KMS-11 (cell line): ENCODE data around the gene CCL2.

Experiments used
- H2AFZ ChIP-seq: fragments of 200-600 bp; sonication (generic); 2 replicates; pipeline ENCODE4 v1.6.1; 2016; ENCODE audit warnings: antibody characterized with exemption, mixed run types, low read depth
- H3K27ac ChIP-seq: fragments of 200-600 bp; sonication (generic); 2 replicates; pipeline ENCODE4 v1.6.1; 2016; ENCODE audit warnings: mild to moderate bottlenecking, mixed run types
- H3K27me3 ChIP-seq: fragments of 200-600 bp; sonication (generic); 2 replicates; pipeline ENCODE4 v1.6.1; 2017; ENCODE audit warnings: mild to moderate bottlenecking, low read depth, mixed run types, moderate library complexity; ENCODE audit not compliant: insufficient read depth
- H3K36me3 ChIP-seq: fragments of 200-600 bp; sonication (generic); 2 replicates; pipeline ENCODE4 v1.6.1; 2017; ENCODE audit warnings: mild to moderate bottlenecking, mixed run types; ENCODE audit not compliant: insufficient read depth
- H3K4me1 ChIP-seq: fragments of 200-600 bp; sonication (generic); 2 replicates; pipeline ENCODE4 v1.6.1; 2016; ENCODE audit warnings: mild to moderate bottlenecking, low read depth, mixed run types; ENCODE audit not compliant: poor library complexity, severe bottlenecking
- H3K4me2 ChIP-seq: fragments of 200-600 bp; sonication (generic); 2 replicates; pipeline ENCODE4 v1.7.0; 2016; ENCODE audit warnings: mild to moderate bottlenecking, mixed run types
- H3K4me3 ChIP-seq: fragments of 200-600 bp; sonication (generic); IDR thresholded peaks from 2 replicates; pipeline ENCODE4 v1.6.1; 2017; ENCODE audit warnings: low read depth, low read length, mixed read lengths; ENCODE audit not compliant: insufficient read depth
- H3K79me2 ChIP-seq: fragments of 200-600 bp; sonication (generic); 2 replicates; pipeline ENCODE4 v1.6.1; 2016; ENCODE audit warnings: low read depth, mixed run types; ENCODE audit not compliant: insufficient read depth
- H3K9ac ChIP-seq: fragments of 200-600 bp; sonication (generic); 2 replicates; pipeline ENCODE4 v1.6.1; 2016; ENCODE audit warnings: mild to moderate bottlenecking, mixed run types
- H4K20me1 ChIP-seq: fragments of 200-600 bp; sonication (generic); 2 replicates; pipeline ENCODE4 v1.6.1; 2016; ENCODE audit warnings: mild to moderate bottlenecking, mixed run types; ENCODE audit not compliant: insufficient read depth
- CTCF ChIP-seq: fragments of 200-600 bp; sonication (generic); conservative IDR thresholded peaks from 2 replicates; pipeline ENCODE4 v1.6.1; 2017; ENCODE audit warnings: low read depth, mild to moderate bottlenecking, antibody characterized with exemption, low read length, moderate library complexity, mixed read lengths

Gene CCL2

GRCh38 chr17:34218748-34219147 is 36.3 kb upstream of the CCL2 start:
- no peak overlapping the region for H3K9ac ChIP-seq
- H3K27me3 ChIP-seq = no peaks in the 10 kb centered on the region
- no peak overlapping the region for H3K4me3 ChIP-seq
- no peaks in the 10 kb centered on the region for H3K4me1 ChIP-seq
- no peaks in the 10 kb centered on the region for H3K79me2 ChIP-seq
- no peak for TF ChIP-seq CTCF
- no peak overlapping the region for H2AFZ ChIP-seq
- no peaks in the 10 kb centered on the region for H4K20me1 ChIP-seq
- H3K36me3 ChIP-seq = no peaks in the 10 kb centered on the region
- no peak overlapping the region for H3K4me2 ChIP-seq
- no peak overlapping the region for H3K27ac ChIP-seq

- Histone ChIP-seq H3K4me3 (no peak overlapping the region), H3K27ac (no peak overlapping the region), H3K27me3 (no peaks in the 10 kb centered on the region), H3K4me2 (no peak overlapping the region), H3K36me3 (no peaks in the 10 kb centered on the region), H3K4me1 (no peaks in the 10 kb centered on the region), H2AFZ (no peak overlapping the region), H3K9ac (no peak overlapping the region), H4K20me1 (no peaks in the 10 kb centered on the region), H3K79me2 (no peaks in the 10 kb centered on the region)
- no peak for TF ChIP-seq CTCF
These were observed 35.7 kb upstream of the CCL2 start for GRCh38 chr17:34219405-34219804.

- TF ChIP-seq CTCF = no peak
- no peak overlapping the region for H3K27ac ChIP-seq
- H2AFZ ChIP-seq = no peak overlapping the region
- no peak overlapping the region for H3K4me3 ChIP-seq
- H3K4me1 ChIP-seq = no peaks in the 10 kb centered on the region
- H3K36me3 ChIP-seq = no peaks in the 10 kb centered on the region
- no peaks in the 10 kb centered on the region for H4K20me1 ChIP-seq
- no peak overlapping the region for H3K9ac ChIP-seq
- no peaks in the 10 kb centered on the region for H3K27me3 ChIP-seq
- H3K4me2 ChIP-seq = no peak overlapping the region
- H3K79me2 ChIP-seq = no peaks in the 10 kb centered on the region
These were observed 34.9 kb upstream of the CCL2 start for GRCh38 chr17:34220045-34220751.

- no peak for TF ChIP-seq CTCF
- Histone ChIP-seq H2AFZ (no peak overlapping the region), H3K4me1 (no peaks in the 10 kb centered on the region), H3K27ac (no peak overlapping the region), H3K36me3 (no peaks in the 10 kb centered on the region), H3K79me2 (no peaks in the 10 kb centered on the region), H3K9ac (no peak overlapping the region), H3K27me3 (no peaks in the 10 kb centered on the region), H3K4me3 (no peak overlapping the region), H4K20me1 (no peaks in the 10 kb centered on the region), H3K4me2 (no peak overlapping the region)
These were observed 34.2 kb upstream of the CCL2 start for GRCh38 chr17:34220752-34221395.
